CD4-positive, alpha-beta T cell treated with Interferon alpha-2 for 1 hour (primary cell): Measurements from ENCODE around the gene C9orf152.

Source experiments
- DNase-seq, 2 donors: peaks; one replicate each; pipeline ENCODE4 v3.0.0-alpha.2; 2020 to 2022

Gene C9orf152

DNA sequence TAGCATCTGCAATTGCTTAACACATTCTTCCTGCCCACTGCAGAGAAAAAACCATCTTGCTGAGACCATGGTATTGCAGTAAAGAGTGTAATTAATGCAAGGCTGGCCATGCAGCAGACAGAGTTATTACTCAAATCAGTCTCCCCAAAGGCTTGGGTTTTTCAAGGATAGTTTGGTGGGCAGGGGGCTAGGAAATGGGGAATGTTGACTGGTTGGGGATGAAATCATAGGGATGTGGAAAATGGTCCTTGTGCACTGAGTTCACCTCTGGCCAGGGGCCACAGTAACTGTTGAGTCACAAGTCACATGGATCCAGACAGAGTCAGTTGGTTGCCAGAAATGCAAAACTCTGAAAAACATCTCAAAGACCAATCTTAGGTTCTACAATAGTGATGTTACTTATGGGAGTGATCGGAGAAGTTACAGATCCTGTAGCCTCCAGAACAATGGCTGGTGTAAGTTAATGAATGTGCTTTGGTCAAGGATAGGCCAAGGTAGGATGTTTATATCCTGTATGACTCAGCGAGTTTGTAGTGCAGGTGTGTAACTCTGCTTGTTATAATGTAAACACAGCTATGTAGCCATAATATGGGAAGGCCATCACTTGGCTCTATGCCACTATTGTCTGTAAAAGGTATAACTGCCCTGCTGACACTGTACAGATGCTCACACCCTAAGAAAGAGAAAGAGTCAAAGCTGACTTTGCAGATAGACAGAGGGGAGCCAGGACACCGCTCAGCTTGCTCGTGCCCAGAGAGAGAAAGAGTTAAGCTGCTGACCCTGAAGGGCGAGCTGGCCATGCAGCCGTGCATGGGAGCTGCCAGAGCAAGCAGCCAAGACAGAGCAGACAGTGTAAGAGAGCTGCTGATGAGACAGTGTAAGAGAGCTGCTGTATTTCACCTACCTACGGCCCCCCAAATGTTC lies 27.2 kb downstream of the C9orf152 start:
- DNase-seq: no peak

DNA sequence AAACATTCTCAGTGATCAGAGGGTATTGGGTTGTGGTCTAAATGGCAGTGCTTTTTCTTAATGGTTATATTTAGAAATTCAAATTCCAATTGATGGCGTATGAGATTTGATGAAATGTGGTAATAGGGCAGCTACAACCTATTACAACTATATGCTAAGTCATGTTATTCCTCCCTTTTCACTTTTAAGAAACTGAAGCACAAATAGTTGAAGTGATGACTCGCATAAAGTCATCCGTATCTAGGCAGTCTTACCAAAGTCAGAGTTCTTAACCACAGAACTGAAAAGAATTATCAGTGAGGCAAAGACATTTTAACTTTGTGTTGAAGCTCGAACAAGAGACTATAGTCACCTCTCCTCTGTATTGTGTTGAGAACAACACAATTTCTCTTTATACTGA lies 28.2 kb downstream of the C9orf152 start:
- DNase-seq: no peak

DNA sequence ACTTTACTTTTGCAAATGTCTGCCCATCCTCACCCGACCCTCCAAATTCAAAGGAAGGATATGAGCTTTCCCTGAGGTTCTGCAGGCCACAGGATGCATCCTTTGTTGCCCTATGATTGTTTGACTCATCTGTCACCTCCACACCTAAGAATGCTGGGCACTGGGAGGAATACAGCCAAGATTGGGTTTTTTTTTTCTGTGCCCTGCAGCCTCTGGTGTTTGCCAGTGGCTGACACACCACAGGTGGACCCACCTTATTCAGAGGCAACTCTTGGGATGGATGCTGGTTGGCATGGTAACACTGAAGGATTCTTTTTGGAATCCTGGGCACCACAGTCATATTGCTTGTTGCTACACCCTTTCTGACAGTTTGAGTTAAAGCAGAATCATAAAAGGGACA lies 29.7 kb downstream of the C9orf152 start:
- no peak for DNase-seq

DNA sequence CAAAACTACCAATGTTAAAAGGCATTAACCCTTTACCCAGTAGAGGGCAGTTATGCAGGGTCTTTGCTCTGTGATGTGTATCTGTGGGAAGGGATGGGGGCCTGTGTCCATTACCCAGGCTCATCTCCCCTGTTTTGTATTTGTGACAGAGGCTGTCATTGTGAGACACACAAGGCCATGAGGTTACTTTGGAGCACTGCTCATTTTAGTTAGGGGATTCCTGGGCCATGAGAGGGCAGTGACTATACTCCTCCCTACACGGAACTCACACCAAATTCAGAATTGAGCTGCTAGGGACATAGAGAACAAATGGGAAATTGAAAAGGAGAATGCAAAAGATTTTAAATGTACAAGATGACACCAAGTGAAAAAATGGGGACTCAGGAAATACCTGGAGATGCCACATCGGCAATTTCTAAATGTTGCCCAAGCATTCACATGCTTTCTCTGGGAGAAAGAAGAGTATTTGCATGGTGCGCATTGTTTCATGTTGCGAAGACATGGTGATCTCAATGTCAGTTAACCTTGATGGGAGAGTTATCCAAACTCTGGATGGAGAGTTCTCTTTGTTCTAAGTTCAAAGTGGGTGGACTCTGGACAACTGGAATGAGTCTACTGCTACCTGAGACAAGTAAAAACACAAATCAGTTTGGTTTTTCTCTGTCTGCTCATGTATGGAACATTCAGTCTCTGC lies 32.5 kb downstream of the C9orf152 start:
- no peak for DNase-seq

DNA sequence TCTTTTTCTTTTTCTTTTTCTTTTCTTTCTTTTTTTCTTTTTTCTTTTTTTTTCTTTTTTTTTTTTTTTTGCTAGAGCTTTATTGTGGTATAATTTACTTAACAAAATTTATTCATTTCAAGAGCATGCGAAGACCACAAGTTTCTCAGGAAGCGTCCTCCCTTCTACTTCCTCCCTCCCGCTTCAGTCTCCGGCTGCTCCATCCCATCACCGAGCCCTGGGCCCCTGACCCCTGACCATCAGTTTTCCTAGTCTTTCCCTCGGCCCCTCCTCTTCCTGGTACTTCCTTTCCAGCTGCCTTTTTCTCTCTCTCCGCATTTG lies 34.7 kb downstream of the C9orf152 start:
- no peak for DNase-seq

DNA sequence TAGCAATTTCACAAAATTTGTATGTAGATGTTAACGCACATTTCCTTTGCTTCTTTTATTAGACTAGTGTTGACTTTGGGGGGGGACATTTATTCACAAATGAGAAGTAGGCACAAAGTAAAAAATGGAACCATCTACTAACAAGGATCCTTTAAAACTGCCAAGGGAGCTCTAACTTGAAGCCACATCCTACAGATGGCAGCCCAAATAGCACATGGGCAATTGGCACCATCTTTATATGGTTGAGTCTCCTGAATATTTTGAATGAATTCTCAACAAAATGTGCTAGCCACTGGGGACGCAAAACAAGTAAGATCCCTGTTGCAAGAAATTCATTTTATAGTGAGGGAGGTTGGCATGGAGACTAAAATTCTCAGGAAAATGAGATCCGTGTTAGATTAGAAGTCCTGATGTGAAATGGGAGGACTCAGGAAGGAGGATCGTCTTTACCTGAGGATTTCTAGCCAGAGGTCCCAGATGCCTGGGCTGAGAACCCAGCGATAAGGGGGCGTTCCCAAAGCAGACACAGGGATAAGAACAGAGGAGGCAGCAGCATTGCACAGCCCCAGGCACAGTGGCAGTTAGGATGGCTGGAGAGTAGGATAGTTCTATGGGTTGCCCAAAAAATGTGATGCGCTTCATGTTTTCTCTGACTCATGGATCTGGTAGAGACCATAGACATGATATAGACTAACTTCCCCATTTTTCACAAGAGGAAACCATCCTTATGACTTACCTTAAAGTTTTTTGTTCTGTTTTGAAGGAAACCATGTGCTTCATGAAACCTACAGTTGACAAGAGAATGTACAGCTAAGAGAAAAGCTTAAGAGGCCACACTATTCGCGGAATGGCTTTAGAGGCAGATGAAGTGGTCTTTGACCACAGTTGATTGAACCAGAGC lies 37.4 kb downstream of the C9orf152 start:
- no peak for DNase-seq

DNA sequence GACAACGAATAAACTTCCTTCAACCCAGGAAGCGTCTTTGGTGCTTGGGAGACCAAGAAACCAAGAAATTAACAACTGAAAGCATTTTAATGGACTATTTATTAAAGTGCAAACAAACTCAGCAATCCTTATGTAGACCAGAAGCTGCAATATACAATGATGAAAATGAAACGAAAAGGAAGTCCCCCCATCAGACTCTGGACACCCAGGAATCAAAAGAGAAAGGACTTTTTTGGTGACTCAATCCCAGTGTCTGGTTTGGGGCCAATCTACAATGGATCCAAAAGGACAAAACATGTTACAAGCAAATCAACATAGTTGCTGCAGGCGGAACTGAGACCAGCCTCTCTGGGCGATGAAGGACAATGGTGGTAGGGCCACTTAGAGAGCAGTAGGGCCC lies 39.5 kb downstream of the C9orf152 start:
- no peak for DNase-seq

DNA sequence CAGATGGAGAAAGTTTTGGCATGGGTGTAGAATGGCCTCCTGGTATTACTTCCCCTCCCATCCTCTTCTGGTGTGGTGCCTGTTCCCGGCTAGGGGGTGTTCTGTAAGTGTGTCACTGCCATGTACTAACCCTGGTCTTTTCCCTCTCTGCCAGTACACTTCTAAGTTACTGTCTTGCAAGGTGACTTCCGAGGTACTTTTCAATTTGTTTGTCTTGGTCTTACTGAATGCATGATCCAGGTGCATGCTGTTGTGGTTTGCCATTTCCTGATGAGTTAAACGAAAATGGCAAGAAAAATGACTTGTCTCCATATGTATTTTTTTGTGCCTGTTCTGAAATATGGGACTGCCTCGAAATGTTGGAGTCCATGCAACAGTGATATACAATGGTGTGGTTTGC lies 46.0 kb downstream of the C9orf152 start:
- DNase-seq: no peak

DNA sequence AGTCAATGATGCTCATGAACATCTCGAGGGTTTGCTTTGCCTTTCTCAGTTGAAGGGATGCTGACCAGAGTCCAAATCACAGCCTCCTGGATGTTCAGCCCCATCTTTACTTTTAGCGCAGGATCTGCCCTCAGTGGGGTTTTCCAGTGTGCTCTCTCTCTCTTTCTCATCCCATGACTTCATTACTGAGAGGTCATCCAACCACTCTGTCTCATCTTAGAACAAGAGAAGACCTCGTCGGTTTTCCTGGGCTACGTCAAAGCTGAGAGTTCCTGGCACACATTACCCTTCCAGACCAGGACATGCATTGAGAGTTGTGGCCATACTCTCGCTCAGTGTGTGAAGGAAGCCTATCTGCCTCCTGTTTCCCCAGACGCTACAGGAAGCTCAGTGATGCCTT lies 47.3 kb downstream of the C9orf152 start:
- no peak for DNase-seq

DNA sequence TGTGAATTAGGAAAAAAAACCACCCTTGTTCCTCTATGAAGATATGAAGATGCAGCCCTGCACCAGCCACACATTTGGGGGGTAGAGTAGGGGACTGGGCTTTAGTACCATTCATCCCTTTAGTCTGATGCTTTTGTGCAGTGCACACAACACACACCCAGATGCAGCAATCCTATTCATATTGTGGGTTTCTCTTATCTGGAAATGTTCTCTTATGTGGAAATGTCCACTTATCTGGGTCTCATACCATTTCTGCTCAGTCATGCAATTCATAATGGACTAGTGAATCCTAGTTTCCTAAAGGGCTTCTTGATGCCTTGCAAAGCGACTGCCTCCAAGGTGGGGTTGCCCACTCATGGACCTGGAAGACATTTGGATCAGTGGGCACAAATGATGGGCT lies 47.8 kb downstream of the C9orf152 start:
- no peak for DNase-seq

DNA sequence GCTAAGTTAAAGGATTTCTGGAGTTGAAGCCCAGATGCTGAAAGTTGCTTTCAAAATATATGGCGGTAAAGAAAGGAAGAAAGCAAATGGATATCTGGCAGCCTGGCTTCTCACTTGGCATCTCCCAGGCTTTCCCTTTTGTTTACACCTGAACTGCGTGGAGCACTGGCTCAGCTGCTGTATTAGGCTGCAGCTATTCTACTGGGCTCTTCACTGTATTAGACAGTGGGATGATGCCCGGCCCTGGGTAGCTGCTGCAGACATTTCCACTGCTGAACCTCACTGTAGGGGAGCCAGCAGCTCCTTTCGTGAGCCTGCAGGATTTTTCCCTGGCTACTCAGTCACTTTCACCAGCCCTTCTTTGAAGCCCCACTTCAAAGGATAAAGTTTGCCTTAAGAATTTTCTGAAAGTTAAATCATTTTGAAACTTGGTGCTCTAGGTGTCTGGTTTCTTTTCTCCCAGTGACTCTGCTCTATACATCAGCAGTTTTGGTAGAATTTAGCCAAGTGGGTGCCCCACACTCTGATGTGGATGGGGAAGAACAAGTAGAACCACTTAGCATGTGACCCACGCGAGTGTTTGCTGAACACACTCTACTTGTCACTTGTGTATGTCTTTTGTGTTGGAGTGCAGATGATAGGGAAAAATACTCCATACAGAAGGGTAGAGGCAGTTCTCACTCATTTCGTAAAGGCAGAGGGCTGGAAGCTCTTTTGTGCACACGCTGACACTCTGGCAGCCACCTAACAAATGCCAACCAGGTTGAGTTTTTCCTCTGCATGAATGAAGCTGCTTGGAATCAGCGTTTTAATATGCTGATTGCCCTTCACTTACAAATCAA lies 49.9 kb downstream of the C9orf152 start:
- DNase-seq: no peak

DNA sequence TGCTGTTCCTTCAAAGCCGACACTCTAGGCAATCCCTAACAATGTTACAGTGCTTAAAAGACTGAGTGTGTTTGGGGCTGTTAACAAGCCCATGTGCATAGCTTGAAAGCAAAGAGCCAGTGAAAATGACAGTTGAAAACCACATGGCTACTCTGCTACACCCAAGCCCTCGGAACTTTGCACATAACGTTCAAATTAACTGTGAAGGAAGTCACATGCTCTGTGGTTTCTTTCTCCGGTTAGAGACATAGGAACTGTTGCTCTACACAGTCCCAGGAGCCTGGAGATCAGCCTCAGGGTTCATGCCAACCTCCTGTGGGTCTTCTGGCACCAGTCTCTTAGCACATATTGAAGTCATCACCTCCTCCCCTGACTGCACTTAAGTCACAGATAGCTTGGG lies 51.1 kb downstream of the C9orf152 start:
- DNase-seq: peak; percentile 28 to 63

DNA sequence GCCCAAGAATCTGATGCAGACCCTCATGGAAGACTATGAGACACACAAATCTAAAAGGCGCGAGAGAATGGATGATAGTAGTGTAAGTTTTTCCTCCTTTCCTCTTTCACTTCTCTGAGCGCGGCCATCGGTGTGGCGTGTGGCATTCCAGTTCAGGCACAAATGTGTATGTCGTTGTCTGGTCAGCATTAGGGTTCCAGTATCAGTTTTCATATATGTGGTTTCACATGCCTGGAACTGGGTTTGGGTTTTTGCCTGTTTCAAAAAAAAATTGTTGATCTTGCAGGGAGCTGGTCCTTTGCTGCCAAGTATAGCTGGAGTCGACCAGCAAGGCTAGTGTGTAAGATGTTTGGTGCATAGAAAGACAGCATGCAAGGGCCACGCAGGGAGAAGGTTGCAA lies 51.5 kb downstream of the C9orf152 start:
- no peak for DNase-seq

DNA sequence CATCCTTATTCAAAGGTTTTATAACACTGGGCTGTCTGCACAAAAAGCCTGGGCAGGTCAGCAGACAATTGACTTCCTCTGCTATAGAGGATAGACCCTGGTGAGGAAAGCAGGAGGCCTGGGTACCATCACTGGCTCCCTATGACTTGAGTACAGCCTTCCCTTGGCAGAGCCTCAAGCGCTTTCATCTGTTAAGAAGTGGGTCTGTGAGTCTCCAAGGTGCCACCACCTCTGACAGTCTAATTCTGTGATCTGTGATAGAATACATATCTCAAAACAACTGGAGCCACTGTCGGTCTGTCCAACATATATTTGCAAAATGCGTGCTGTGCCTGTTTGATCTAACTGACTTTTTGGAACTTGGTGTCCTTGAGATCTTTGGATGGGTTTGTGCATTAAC lies 52.2 kb downstream of the C9orf152 start:
- no peak for DNase-seq

DNA sequence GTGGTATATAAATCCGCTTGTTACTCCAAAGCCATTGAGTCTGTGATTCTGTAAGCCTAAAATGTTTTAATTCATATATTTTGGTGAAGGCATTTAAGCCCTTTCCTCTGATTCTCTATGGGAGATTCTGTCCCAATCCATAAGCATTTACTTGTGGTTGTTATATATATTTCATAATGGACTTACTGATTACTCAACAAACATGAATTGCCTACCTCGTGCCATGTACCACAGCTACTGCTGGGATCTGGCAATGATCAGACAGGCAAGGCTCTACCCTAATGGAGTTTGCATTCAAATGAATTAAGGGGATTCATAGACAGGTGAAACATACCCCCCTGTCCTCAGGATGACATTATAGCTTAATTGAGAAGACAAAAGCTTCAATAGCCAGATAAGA lies 54.5 kb downstream of the C9orf152 start:
- DNase-seq: no peak

DNA sequence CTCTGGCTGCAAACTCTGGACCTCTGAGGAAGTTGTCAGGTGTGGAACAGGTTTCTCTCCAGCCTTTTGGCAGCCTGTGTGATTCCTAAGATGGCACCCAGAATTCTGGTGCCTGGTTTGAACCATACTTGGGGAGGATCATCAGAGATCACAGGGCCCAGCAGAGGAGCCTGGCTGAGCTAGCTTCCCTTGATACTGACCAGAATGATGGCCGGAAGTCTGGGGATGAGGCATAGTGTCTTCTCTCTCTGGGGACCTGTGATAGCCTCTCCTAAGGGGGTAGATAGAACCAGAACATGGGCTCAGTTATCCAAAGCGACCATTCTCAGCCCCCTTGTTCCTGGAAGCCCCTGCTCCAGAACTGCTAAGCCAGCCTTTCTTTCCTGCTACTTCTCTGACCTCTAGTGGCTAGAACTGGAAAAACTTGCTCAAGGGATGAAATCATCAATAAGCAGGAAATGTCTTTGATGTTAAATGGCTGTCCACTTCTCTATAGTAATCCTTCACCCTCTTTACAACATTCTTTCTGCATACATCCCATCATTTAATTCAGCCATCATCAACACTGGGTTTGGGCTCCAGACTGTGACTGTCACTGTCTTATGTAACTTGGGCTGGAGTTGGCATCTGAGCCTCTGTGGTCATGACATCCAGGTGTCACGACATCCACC lies 55.1 kb downstream of the C9orf152 start:
- DNase-seq: peak in 1 of 2 donors; percentile 64
